Panc1 (cell line): Measurements from ENCODE around the gene GRAMD1B. TPM values are rescaled to one million over a fixed set of nuclear protein-coding genes. Genes with fewer than 3 reads are reported as not detected.

Source experiments
- ATAC-seq: fragments of 200-7000 bp; cut with Tn5 transposase; 2 replicates; pipeline ENCODE4 v1.9.1; 2020; ENCODE audit warnings: mild to moderate bottlenecking, moderate library complexity
- BruUV-seq: library from RNA; stranded (reverse); fragments of 400-500 nt; replicated peaks from 2 replicates; lab custom pipeline; 2021; lab: Mats Ljungman, UMichigan
- CTCF ChIA-PET: fragments of 300-600 bp; sonication (Branson Sonifier 250); formaldehyde crosslinking; loops from one replicate; lab custom pipeline; 2022; ENCODE audit warnings: antibody characterized with exemption; lab: Charles Lee
- POLR2A ChIA-PET: fragments of 300-600 bp; sonication (Branson Sonifier 250); formaldehyde crosslinking; loops from one replicate; lab custom pipeline; 2022; ENCODE audit warnings: antibody characterized with exemption; lab: Charles Lee
- DNase-seq: peaks from one replicate; pipeline ENCODE4 v3.0.0-alpha.2; 2010; ENCODE audit warnings: low read depth, low spot score
- H3K27ac ChIP-seq: 2 replicates; pipeline ENCODE4 v1.5.1; 2011; ENCODE audit warnings: mild to moderate bottlenecking, low read length, inconsistent platforms
- H3K27me3 ChIP-seq: fragments of 200-500 bp; sonication (Bioruptor generic); 2 replicates; pipeline ENCODE4 v1.6.0; 2014; ENCODE audit warnings: low read length, inconsistent platforms; ENCODE audit not compliant: control insufficient read depth, insufficient read depth
- H3K36me3 ChIP-seq: fragments of 200-500 bp; sonication (Bioruptor generic); 2 replicates; pipeline ENCODE4 v1.5.1; 2014; ENCODE audit warnings: inconsistent platforms, mild to moderate bottlenecking, low read length, moderate library complexity; ENCODE audit not compliant: control insufficient read depth, insufficient read depth
- H3K4me1 ChIP-seq: 2 replicates; pipeline ENCODE4 v1.5.1; 2011; ENCODE audit warnings: inconsistent platforms, mild to moderate bottlenecking, low read length, moderate library complexity; ENCODE audit not compliant: control insufficient read depth, insufficient read depth
- H3K4me3 ChIP-seq, 2 experiments: 2 replicates each; pipeline ENCODE4 v1.5.1; 2011 to 2012; ENCODE audit warnings: low read depth in 2 of 2, low read length in 2 of 2, mild to moderate bottlenecking in 2 of 2, inconsistent platforms in 1 of 2, moderate library complexity in 1 of 2
- H3K9me3 ChIP-seq: fragments of 200-500 bp; sonication (Bioruptor generic); 2 replicates; pipeline ENCODE4 v1.5.1; 2014; ENCODE audit warnings: low read depth, mild to moderate bottlenecking, inconsistent platforms, low read length, moderate library complexity; ENCODE audit not compliant: control insufficient read depth, insufficient read depth
- CTCF ChIP-seq: fragments of 450-650 bp; IDR thresholded peaks from 2 replicates; pipeline ENCODE4 v1.5.1; 2017; ENCODE audit warnings: mild to moderate bottlenecking
- POLR2AphosphoS5 ChIP-seq: IDR thresholded peaks from 2 replicates; pipeline ENCODE4 v1.6.1; 2012; ENCODE audit warnings: mild to moderate bottlenecking, low read depth, low read length, moderate library complexity
- REST ChIP-seq, 2 experiments: IDR thresholded peaks; 2 replicates each; pipeline ENCODE4 v1.6.1; 2011 to 2012; ENCODE audit warnings: low read depth in 2 of 2, control low read depth in 1 of 2, low read length in 1 of 2, mild to moderate bottlenecking in 1 of 2, moderate library complexity in 1 of 2; ENCODE audit not compliant: insufficient read depth in 1 of 2
- SIN3A ChIP-seq: IDR thresholded peaks from 2 replicates; pipeline ENCODE4 v1.6.1; 2012; ENCODE audit warnings: low read depth, mild to moderate bottlenecking, low read length, moderate library complexity, borderline replicate concordance; ENCODE audit not compliant: insufficient read depth
- TCF7L2 ChIP-seq: IDR thresholded peaks from 2 replicates; pipeline ENCODE4 v1.6.1; 2011; ENCODE audit warnings: mild to moderate bottlenecking, low read depth, low read length, inconsistent platforms
- in situ Hi-C: cut with HindIII; loops from 2 replicates; pipeline ENCODE4 v1.10.0; 2016; ENCODE audit warnings: low sequenced_read_pairs, low pct_unique_long_range_greater_than_20kb
- intact Hi-C: fragments of 100-400 bp; cut with micrococcal nuclease; formaldehyde crosslinking; loops from one replicate; pipeline ENCODE4 v1.10.0; 2022; ENCODE audit not compliant: unreplicated experiment
- total RNA-seq: library from RNA; stranded (reverse); gene quantifications from one replicate; pipeline ENCODE4 v1.2.1, GENCODE V29; 2021; ENCODE audit not compliant: unreplicated experiment

GRAMD1B gene
- total RNA-seq, 1 experiment from 2014 or later: 0.46 TPM

GRCh38 chr11:123584186-123584585 lies 154.1 kb downstream of the GRAMD1B start:
- ChIA-PET CTCF (no interaction called here), POLR2A (no interaction called here)
- H3K4me3 ChIP-seq: no peak overlapping the region
- in situ Hi-C loops: no loop called here
- BruUV-seq: no TSS peak
- H3K9me3 ChIP-seq: no peaks in the 10 kb centered on the region
- H3K27me3 ChIP-seq: peaks cover 10% of the 10 kb centered on the region
- ATAC-seq: no peak
- DNase-seq: no peak
- no peaks in the 10 kb centered on the region; the same call in 1 of the 2 replicates for H3K36me3 ChIP-seq
- intact Hi-C loops: loop anchor here (10.0 kb wide), 1 partner anchor 479 kb away; no protein-coding TSS in a partner anchor
- no peaks in the 10 kb centered on the region for H3K4me1 ChIP-seq
- TF ChIP-seq POLR2AphosphoS5: no peak
- H3K27ac ChIP-seq: no peak overlapping the region

- Histone ChIP-seq H3K27ac (no peak overlapping the region), H3K4me1 (no peaks in the 10 kb centered on the region), H3K27me3 (peaks cover 10% of the 10 kb centered on the region), H3K4me3 (no peak overlapping the region), H3K9me3 (no peaks in the 10 kb centered on the region), H3K36me3 (no peaks in the 10 kb centered on the region; the same call in 1 of the 2 replicates)
- CTCF ChIA-PET: no interaction called here
- in situ Hi-C loops (no loop called here), intact Hi-C loops (loop anchor here (10.0 kb wide), 1 partner anchor 480 kb away; no protein-coding TSS in a partner anchor)
- BruUV-seq: no TSS peak
- DNase-seq: no peak
- TF ChIP-seq SIN3A (no peak), TCF7L2 (no peak), CTCF (no peak), REST (IDR thresholded peaks at IDR 0.05; ENCODE audit: insufficient read depth in 1 of 2, low read depth in 2 of 2, low read length in 1 of 2) (no peak), POLR2AphosphoS5 (no peak)
- ATAC-seq: no peak
- POLR2A ChIA-PET: no interaction called here
Observed at GRCh38 chr11:123584737-123585136, 154.7 kb downstream of the GRAMD1B start.

GRCh38 chr11:123585206-123585605 lies 155.1 kb downstream of the GRAMD1B start:
- TF ChIP-seq POLR2AphosphoS5 (no peak), TCF7L2 (no peak), REST (IDR thresholded peaks at IDR 0.05; ENCODE audit: insufficient read depth in 1 of 2, low read depth in 2 of 2, low read length in 1 of 2) (no peak), SIN3A (no peak), CTCF (no peak)
- ChIA-PET POLR2A (no interaction called here), CTCF (no interaction called here)
- intact Hi-C loops (loop anchor here (10.0 kb wide), 1 partner anchor 480 kb away; no protein-coding TSS in a partner anchor), in situ Hi-C loops (no loop called here)
- no peaks in the 10 kb centered on the region for H3K9me3 ChIP-seq
- H3K4me1 ChIP-seq: no peaks in the 10 kb centered on the region
- BruUV-seq: no TSS peak
- peak; percentile 25; the same call in 1 of the 2 replicates for ATAC-seq
- H3K27ac ChIP-seq: no peak overlapping the region
- DNase-seq: no peak
- H3K36me3 ChIP-seq: no peaks in the 10 kb centered on the region; the same call in 1 of the 2 replicates
- no peak overlapping the region for H3K4me3 ChIP-seq
- peaks cover 10% of the 10 kb centered on the region for H3K27me3 ChIP-seq
